Progenitor cell of endocrine pancreas (in vitro differentiated cells): ENCODE measurements around the gene IFITM10. TPM values are rescaled to one million over a fixed set of nuclear protein-coding genes. Genes with fewer than 3 reads are reported as not detected.

Source experiments
- DNase-seq: peaks from one replicate; pipeline ENCODE4 v3.0.0; 2021; ENCODE audit warnings: low spot score; ENCODE audit not compliant: unreplicated experiment
- H3K27ac Mint-ChIP-seq: 2 replicates; pipeline ENCODE4 v1.8.0; 2021; ENCODE audit warnings: mild to moderate bottlenecking, moderate library complexity, mixed read lengths
- H3K27me3 Mint-ChIP-seq: 2 replicates; pipeline ENCODE4 v1.8.0; 2021; ENCODE audit warnings: mixed read lengths
- H3K36me3 Mint-ChIP-seq: 2 replicates; pipeline ENCODE4 v1.8.0; 2022; ENCODE audit warnings: mixed read lengths; ENCODE audit not compliant: insufficient read depth
- H3K4me1 Mint-ChIP-seq: 2 replicates; pipeline ENCODE4 v1.8.0; 2021; ENCODE audit warnings: low read depth, mixed read lengths
- H3K4me3 Mint-ChIP-seq: 2 replicates; pipeline ENCODE4 v1.8.0; 2021; ENCODE audit warnings: low read depth, mild to moderate bottlenecking, moderate library complexity, mixed read lengths
- H3K9me3 Mint-ChIP-seq: 2 replicates; pipeline ENCODE4 v1.8.0; 2021; ENCODE audit warnings: low read depth, mixed read lengths
- CTCF ChIP-seq: fragments of 200-600 bp; sonication (generic); IDR thresholded peaks from one replicate; pipeline ENCODE4 v1.5.0; 2021; ENCODE audit warnings: antibody characterized with exemption, mild to moderate bottlenecking; ENCODE audit not compliant: unreplicated experiment
- total RNA-seq: library from RNA; stranded (reverse); gene quantifications from 2 replicates; pipeline ENCODE4 v1.2.1, GENCODE V29; 2021

The IFITM10 gene
- total RNA-seq, 1 donor from 2014 or later: 1.2 TPM

GRCh38 chr11:1742869-1743584 is 7.4 kb downstream of the IFITM10 start:
- H3K4me1 Mint-ChIP-seq: no peaks in the 10 kb centered on the region
- no peak for TF ChIP-seq CTCF
- peaks cover 5% of the 10 kb centered on the region for H3K9me3 Mint-ChIP-seq
- no peak overlapping the region for H3K4me3 Mint-ChIP-seq
- peaks cover 31% of the 10 kb centered on the region for H3K27me3 Mint-ChIP-seq
- no peak for DNase-seq
- H3K27ac Mint-ChIP-seq: no peak overlapping the region
- H3K36me3 Mint-ChIP-seq: no peaks in the 10 kb centered on the region

GRCh38 chr11:1742371-1742770 is 8.0 kb downstream of the IFITM10 start:
- no peak for DNase-seq
- peaks cover 33% of the 10 kb centered on the region for H3K27me3 Mint-ChIP-seq
- no peak overlapping the region for H3K4me3 Mint-ChIP-seq
- peaks cover 10% of the 10 kb centered on the region for H3K9me3 Mint-ChIP-seq
- no peak overlapping the region for H3K27ac Mint-ChIP-seq
- H3K4me1 Mint-ChIP-seq: no peaks in the 10 kb centered on the region
- TF ChIP-seq CTCF: no peak
- no peaks in the 10 kb centered on the region for H3K36me3 Mint-ChIP-seq

- Mint-ChIP-seq H3K27me3 (peaks cover 37% of the 10 kb centered on the region), H3K4me1 (no peaks in the 10 kb centered on the region), H3K9me3 (peaks cover 11% of the 10 kb centered on the region), H3K36me3 (no peaks in the 10 kb centered on the region), H3K27ac (no peak overlapping the region), H3K4me3 (no peak overlapping the region)
- no peak for TF ChIP-seq CTCF
- no peak for DNase-seq
Observed at GRCh38 chr11:1741741-1742140, 8.7 kb downstream of the IFITM10 start.

- TF ChIP-seq CTCF: no peak
- DNase-seq: no peak
- H3K4me1 Mint-ChIP-seq: no peaks in the 10 kb centered on the region
- no peaks in the 10 kb centered on the region for H3K36me3 Mint-ChIP-seq
- H3K9me3 Mint-ChIP-seq: peaks cover 16% of the 10 kb centered on the region
- H3K4me3 Mint-ChIP-seq: no peak overlapping the region
- H3K27ac Mint-ChIP-seq: no peak overlapping the region
- peaks cover 40% of the 10 kb centered on the region for H3K27me3 Mint-ChIP-seq
Observed at GRCh38 chr11:1740786-1741530, 9.4 kb downstream of the IFITM10 start.

- H3K9me3 Mint-ChIP-seq: peaks cover 15% of the 10 kb centered on the region
- no peak for DNase-seq
- H3K4me3 Mint-ChIP-seq: no peak overlapping the region
- no peak for TF ChIP-seq CTCF
- no peaks in the 10 kb centered on the region for H3K4me1 Mint-ChIP-seq
- no peaks in the 10 kb centered on the region for H3K36me3 Mint-ChIP-seq
- H3K27ac Mint-ChIP-seq: no peak overlapping the region
- peaks cover 46% of the 10 kb centered on the region for H3K27me3 Mint-ChIP-seq
Observed at GRCh38 chr11:1739576-1739975, 10.8 kb downstream of the IFITM10 start.
